BLaER1 (cell line): Measurements from ENCODE around the gene SLC46A1.

Experiments used
- H3K27ac ChIP-seq: shearing (Covaris generic); formaldehyde crosslinking; 2 replicates; pipeline ENCODE4 v1.8.1; 2022
- H3K27me3 ChIP-seq: shearing (Covaris generic); formaldehyde crosslinking; 2 replicates; pipeline ENCODE4 v1.8.1; 2022
- H3K36me3 ChIP-seq: shearing (Covaris generic); formaldehyde crosslinking; 2 replicates; pipeline ENCODE4 v1.8.1; 2022
- H3K4me1 ChIP-seq: shearing (Covaris generic); formaldehyde crosslinking; 2 replicates; pipeline ENCODE4 v1.8.1; 2022
- H3K4me2 ChIP-seq: shearing (Covaris generic); formaldehyde crosslinking; 2 replicates; pipeline ENCODE4 v1.8.1; 2022
- H3K4me3 ChIP-seq: shearing (Covaris generic); formaldehyde crosslinking; 2 replicates; pipeline ENCODE4 v1.8.1; 2022
- H3K9ac ChIP-seq: shearing (Covaris generic); formaldehyde crosslinking; 2 replicates; pipeline ENCODE4 v1.8.1; 2022
- H3K9me3 ChIP-seq: shearing (Covaris generic); formaldehyde crosslinking; 2 replicates; pipeline ENCODE4 v1.8.1; 2022
- H4K20me1 ChIP-seq: shearing (Covaris generic); formaldehyde crosslinking; 2 replicates; pipeline ENCODE4 v1.8.1; 2022
- Cebpa-rat ChIP-seq: shearing (Covaris generic); IDR thresholded peaks from 2 replicates; pipeline ENCODE4 v1.8.1; 2022

The SLC46A1 gene

GRCh38 chr17:28385037-28385400, 21.0 kb downstream of the SLC46A1 start:
- H3K9me3 ChIP-seq, result no peaks in the 10 kb centered on the region
- no peak overlapping the region for H3K27ac ChIP-seq
- H3K27me3 ChIP-seq, result peaks cover 29% of the 10 kb centered on the region
- peaks cover 48% of the 10 kb centered on the region for H3K36me3 ChIP-seq
- peak overlapping the region; percentile 96 for H3K4me2 ChIP-seq
- peaks cover 15% of the 10 kb centered on the region for H4K20me1 ChIP-seq
- peak overlapping the region; percentile 69 for H3K4me3 ChIP-seq
- peaks cover 32% of the 10 kb centered on the region for H3K4me1 ChIP-seq
- TF ChIP-seq Cebpa-rat, result no peak
- peak overlapping the region; percentile 68 for H3K9ac ChIP-seq

GRCh38 chr17:28384281-28385036, 21.6 kb downstream of the SLC46A1 start:
- peak overlapping the region; percentile 68 for H3K9ac ChIP-seq
- H3K27ac ChIP-seq, result peak overlapping the region; percentile 45; the same call in 1 of the 2 replicates
- no peak for TF ChIP-seq Cebpa-rat
- H3K36me3 ChIP-seq, result peaks cover 42% of the 10 kb centered on the region
- peak overlapping the region; percentile 69 for H3K4me3 ChIP-seq
- H3K4me2 ChIP-seq, result peak overlapping the region; percentile 96
- peaks cover 15% of the 10 kb centered on the region for H4K20me1 ChIP-seq
- H3K4me1 ChIP-seq, result peaks cover 35% of the 10 kb centered on the region
- H3K27me3 ChIP-seq, result peaks cover 29% of the 10 kb centered on the region
- no peaks in the 10 kb centered on the region for H3K9me3 ChIP-seq

- H3K36me3 ChIP-seq, result peaks cover 35% of the 10 kb centered on the region
- H3K4me1 ChIP-seq, result peaks cover 35% of the 10 kb centered on the region
- peaks cover 29% of the 10 kb centered on the region for H3K27me3 ChIP-seq
- no peak for TF ChIP-seq Cebpa-rat
- no peak overlapping the region for H3K9ac ChIP-seq
- no peak overlapping the region for H3K27ac ChIP-seq
- H4K20me1 ChIP-seq, result peaks cover 36% of the 10 kb centered on the region
- no peak overlapping the region for H3K4me2 ChIP-seq
- H3K4me3 ChIP-seq, result no peak overlapping the region
- no peaks in the 10 kb centered on the region for H3K9me3 ChIP-seq
Measured at GRCh38 chr17:28381141-28381825, 24.7 kb downstream of the SLC46A1 start.

- Histone ChIP-seq H3K36me3 (peaks cover 35% of the 10 kb centered on the region), H4K20me1 (peaks cover 48% of the 10 kb centered on the region), H3K27ac (no peak overlapping the region), H3K4me3 (no peak overlapping the region), H3K4me1 (peaks cover 30% of the 10 kb centered on the region), H3K9ac (no peak overlapping the region), H3K27me3 (peaks cover 20% of the 10 kb centered on the region), H3K9me3 (no peaks in the 10 kb centered on the region), H3K4me2 (peak overlapping the region; percentile 28; the same call in 1 of the 2 replicates)
- no peak for TF ChIP-seq Cebpa-rat
Measured at GRCh38 chr17:28379814-28380801, 25.9 kb downstream of the SLC46A1 start.

GRCh38 chr17:28372945-28373274, 33.1 kb downstream of the SLC46A1 start:
- Histone ChIP-seq H3K36me3 (peaks cover 22% of the 10 kb centered on the region), H3K4me1 (peaks cover 32% of the 10 kb centered on the region), H3K4me3 (peak overlapping the region; percentile 77), H3K27me3 (no peaks in the 10 kb centered on the region), H3K4me2 (peak overlapping the region; percentile 95), H3K9me3 (no peaks in the 10 kb centered on the region), H4K20me1 (peaks cover 61% of the 10 kb centered on the region), H3K27ac (no peak overlapping the region; the same call in 1 of the 2 replicates), H3K9ac (peak overlapping the region; percentile 73; the same call in 1 of the 2 replicates)
- TF ChIP-seq Cebpa-rat, result no peak

- Histone ChIP-seq H3K4me1 (peaks cover 32% of the 10 kb centered on the region), H3K4me3 (peak overlapping the region; percentile 77), H3K4me2 (peak overlapping the region; percentile 95), H3K36me3 (peaks cover 17% of the 10 kb centered on the region; the same call in 1 of the 2 replicates), H3K27me3 (no peaks in the 10 kb centered on the region), H3K27ac (peak overlapping the region; percentile 64), H3K9me3 (no peaks in the 10 kb centered on the region), H3K9ac (peak overlapping the region; percentile 73), H4K20me1 (peaks cover 56% of the 10 kb centered on the region)
- TF ChIP-seq Cebpa-rat, result no peak
Measured at GRCh38 chr17:28372203-28372944, 33.6 kb downstream of the SLC46A1 start.

GRCh38 chr17:28371245-28372202, 34.5 kb downstream of the SLC46A1 start, which contains the start of gene SARM1:
SARM1 (plus strand) TSS chr17:28371694; CDS start chr17:28372033, 339 bp downstream.
- H3K9me3 ChIP-seq, result no peaks in the 10 kb centered on the region
- peak within 1 kb of the TSS; percentile 77 for H3K4me3 ChIP-seq
- no peak for TF ChIP-seq Cebpa-rat
- no peaks in the 10 kb centered on the region for H3K27me3 ChIP-seq
- peaks cover 10% of the 10 kb centered on the region; the same call in 1 of the 2 replicates for H3K36me3 ChIP-seq
- peaks cover 49% of the 10 kb centered on the region for H4K20me1 ChIP-seq
- peak within 1 kb of the TSS; percentile 64 for H3K27ac ChIP-seq
- H3K9ac ChIP-seq, result peak within 1 kb of the TSS; percentile 73
- H3K4me1 ChIP-seq, result peaks cover 32% of the 10 kb centered on the region
- peak within 1 kb of the TSS; percentile 95 for H3K4me2 ChIP-seq

- peaks cover 10% of the 10 kb centered on the region; the same call in 1 of the 2 replicates for H3K36me3 ChIP-seq
- peaks cover 32% of the 10 kb centered on the region for H3K4me1 ChIP-seq
- H3K4me2 ChIP-seq, result peak overlapping the region; percentile 95
- peak overlapping the region; percentile 77 for H3K4me3 ChIP-seq
- H4K20me1 ChIP-seq, result peaks cover 43% of the 10 kb centered on the region
- no peak overlapping the region for H3K27ac ChIP-seq
- TF ChIP-seq Cebpa-rat, result no peak
- H3K9ac ChIP-seq, result no peak overlapping the region
- H3K27me3 ChIP-seq, result no peaks in the 10 kb centered on the region
- H3K9me3 ChIP-seq, result no peaks in the 10 kb centered on the region
Measured at GRCh38 chr17:28370744-28371103, 35.3 kb downstream of the SLC46A1 start.
